ENCODE data around the gene FAM217B. TPM values are rescaled to one million over a fixed set of nuclear protein-coding genes. Genes with fewer than 3 reads are reported as not detected.

FAM217B gene
- total RNA-seq, 1 experiment from 2014 or later, result 8.1 TPM

DNA sequence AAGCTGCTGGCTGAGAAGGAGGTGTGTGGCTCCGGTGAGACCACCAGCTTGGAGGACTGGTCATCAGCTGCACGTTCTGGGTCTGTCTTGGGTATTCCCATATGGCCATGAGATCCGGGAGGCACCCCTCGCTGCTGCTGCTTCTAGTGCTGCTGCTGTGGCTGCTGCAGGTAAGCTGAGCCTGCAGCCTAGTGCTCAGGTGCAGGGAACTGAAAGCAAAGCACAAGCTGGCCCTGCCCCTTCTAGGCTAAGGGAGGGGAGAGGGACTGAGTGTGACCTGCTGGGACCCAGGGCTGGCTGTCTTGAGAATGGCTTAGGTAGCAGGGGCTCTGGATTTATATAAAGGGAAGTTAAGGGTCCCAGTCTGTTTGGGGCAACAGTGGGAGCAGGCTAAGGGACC, 18.4 kb downstream of the FAM217B start:
- Histone ChIP-seq H3K79me2 (ENCODE audit: insufficient read depth, low read length) (no peaks in the 10 kb centered on the region), H3K9ac (ENCODE audit: low read length) (no peak overlapping the region), H4K20me1 (ENCODE audit: insufficient read depth) (no peaks in the 10 kb centered on the region), H3K27ac (ENCODE audit: low read depth, low read length) (no peak overlapping the region), H3K36me3 (ENCODE audit: control insufficient read depth in 1 of 2, insufficient read depth in 2 of 2, low read length in 2 of 2) (no peaks in the 10 kb centered on the region), H3K4me1 (ENCODE audit: control insufficient read depth in 1 of 2, insufficient read depth in 2 of 2, low read length in 2 of 2) (no peaks in the 10 kb centered on the region), H3K27me3 (ENCODE audit: insufficient read depth, low read length) (peaks cover 27% of the 10 kb centered on the region), H3K4me2 (ENCODE audit: low read length) (no peak overlapping the region), H2AFZ (ENCODE audit: low read depth, low read length, poor library complexity, severe bottlenecking) (no peak overlapping the region), H3K9me2 (ENCODE audit: insufficient read depth) (no peaks in the 10 kb centered on the region), H3K4me3 (replicated peaks in 1 of 2; ENCODE audit: low read depth in 1 of 2, low read length in 2 of 2) (no peak overlapping the region), H3K9me3 (ENCODE audit: control insufficient read depth in 1 of 2, insufficient read depth in 1 of 2, low read depth in 1 of 2, low read length in 2 of 2) (no peaks in the 10 kb centered on the region)
- BruUV-seq (replicated peaks), result no TSS peak
- ATAC-seq (no peak), DNase-seq (ENCODE audit: low read depth, low spot score) (no peak)
- TF ChIP-seq ZFX (IDR thresholded peaks at IDR 0.05), result no peak
- no peak for TF ChIP-seq CBX3 (IDR thresholded peaks at IDR 0.05; ENCODE audit: low read depth)
- TF ChIP-seq JUND (IDR thresholded peaks at IDR 0.05), result no peak
- TF ChIP-seq, protein P1, sequence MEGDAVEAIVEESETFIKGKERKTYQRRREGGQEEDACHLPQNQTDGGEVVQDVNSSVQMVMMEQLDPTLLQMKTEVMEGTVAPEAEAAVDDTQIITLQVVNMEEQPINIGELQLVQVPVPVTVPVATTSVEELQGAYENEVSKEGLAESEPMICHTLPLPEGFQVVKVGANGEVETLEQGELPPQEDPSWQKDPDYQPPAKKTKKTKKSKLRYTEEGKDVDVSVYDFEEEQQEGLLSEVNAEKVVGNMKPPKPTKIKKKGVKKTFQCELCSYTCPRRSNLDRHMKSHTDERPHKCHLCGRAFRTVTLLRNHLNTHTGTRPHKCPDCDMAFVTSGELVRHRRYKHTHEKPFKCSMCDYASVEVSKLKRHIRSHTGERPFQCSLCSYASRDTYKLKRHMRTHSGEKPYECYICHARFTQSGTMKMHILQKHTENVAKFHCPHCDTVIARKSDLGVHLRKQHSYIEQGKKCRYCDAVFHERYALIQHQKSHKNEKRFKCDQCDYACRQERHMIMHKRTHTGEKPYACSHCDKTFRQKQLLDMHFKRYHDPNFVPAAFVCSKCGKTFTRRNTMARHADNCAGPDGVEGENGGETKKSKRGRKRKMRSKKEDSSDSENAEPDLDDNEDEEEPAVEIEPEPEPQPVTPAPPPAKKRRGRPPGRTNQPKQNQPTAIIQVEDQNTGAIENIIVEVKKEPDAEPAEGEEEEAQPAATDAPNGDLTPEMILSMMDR (IDR thresholded peaks at IDR 0.05 in 2 of 3, conservative IDR thresholded peaks at IDR 0.05 in 1 of 3; ENCODE audit: borderline replicate concordance in 1 of 3, insufficient read depth in 1 of 3, low read depth in 2 of 3, low read length in 2 of 3), result no peak
- TF ChIP-seq YY1 (IDR thresholded peaks at IDR 0.05; ENCODE audit: extremely low read depth, insufficient replicate concordance, low read depth, low read length), result no peak
- TF ChIP-seq EGR1 (IDR thresholded peaks at IDR 0.05; ENCODE audit: low read depth), result no peak
- no peak for TF ChIP-seq EZH2 (IDR thresholded peaks at IDR 0.05)
- TF ChIP-seq RAD21 (IDR thresholded peaks at IDR 0.05; ENCODE audit: low read depth), result no peak
- no peak for TF ChIP-seq FOSL1 (IDR thresholded peaks at IDR 0.05; ENCODE audit: low read depth)
- TF ChIP-seq SRF (IDR thresholded peaks at IDR 0.05; ENCODE audit: low read depth), result no peak
- intact Hi-C loops (cut with micrococcal nuclease), result no loop called here
- ChIA-PET POLR2A (no interaction called here), CTCF (interaction anchor here (1.8 kb wide), 1 partner anchor 18 kb away, joined by 4 read pairs; the partner anchor contains the start of genes FAM217B and PPP1R3D), RAD21 (ENCODE audit: low non-redundant PET in 1 of 2, low total read pairs in 2 of 2, uncharacterized antibody in 2 of 2, unreplicated experiment in 2 of 2) (no interaction called here)

DNA sequence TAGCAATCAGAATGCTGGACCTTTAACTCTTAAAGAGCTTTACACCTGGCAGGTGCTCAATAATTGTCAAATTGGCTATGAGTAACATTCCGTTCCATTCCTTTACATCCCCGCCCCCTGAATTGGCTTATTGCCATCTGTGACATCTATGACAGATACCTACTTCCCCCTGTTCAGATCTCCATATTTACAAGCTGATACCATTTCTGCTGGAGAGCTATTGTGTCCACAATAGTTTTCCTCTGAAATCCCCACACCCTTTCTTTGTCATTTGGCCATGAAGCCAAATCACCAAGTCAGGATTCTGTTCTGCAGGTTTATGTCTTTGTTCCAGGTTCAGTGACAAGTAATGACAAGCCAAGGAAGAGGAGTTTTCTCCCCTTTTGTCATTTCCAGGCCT, 21.2 kb downstream of the FAM217B start:
- intact Hi-C loops (cut with micrococcal nuclease), result no loop called here
- Histone ChIP-seq H3K9me3 (ENCODE audit: control insufficient read depth in 1 of 2, insufficient read depth in 1 of 2, low read depth in 1 of 2, low read length in 2 of 2) (no peaks in the 10 kb centered on the region), H3K79me2 (ENCODE audit: insufficient read depth, low read length) (no peaks in the 10 kb centered on the region), H4K20me1 (ENCODE audit: insufficient read depth) (no peaks in the 10 kb centered on the region), H3K9me2 (ENCODE audit: insufficient read depth) (no peaks in the 10 kb centered on the region), H2AFZ (ENCODE audit: low read depth, low read length, poor library complexity, severe bottlenecking) (no peak overlapping the region), H3K4me1 (ENCODE audit: control insufficient read depth in 1 of 2, insufficient read depth in 2 of 2, low read length in 2 of 2) (no peaks in the 10 kb centered on the region), H3K36me3 (ENCODE audit: control insufficient read depth in 1 of 2, insufficient read depth in 2 of 2, low read length in 2 of 2) (no peaks in the 10 kb centered on the region), H3K27ac (ENCODE audit: low read depth, low read length) (no peak overlapping the region), H3K4me2 (ENCODE audit: low read length) (no peak overlapping the region), H3K27me3 (ENCODE audit: insufficient read depth, low read length) (peaks cover 28% of the 10 kb centered on the region), H3K9ac (ENCODE audit: low read length) (no peak overlapping the region), H3K4me3 (replicated peaks in 1 of 2; ENCODE audit: low read depth in 1 of 2, low read length in 2 of 2) (no peak overlapping the region)
- ChIA-PET POLR2A (no interaction called here), RAD21 (ENCODE audit: low non-redundant PET in 1 of 2, low total read pairs in 2 of 2, uncharacterized antibody in 2 of 2, unreplicated experiment in 2 of 2) (no interaction called here), CTCF (no interaction called here)
- no peak for ATAC-seq
- TF ChIP-seq EZH2 (IDR thresholded peaks at IDR 0.05) (no peak), FOSL1 (IDR thresholded peaks at IDR 0.05; ENCODE audit: low read depth) (no peak), EZH2phosphoT487 (IDR thresholded peaks at IDR 0.05; ENCODE audit: borderline replicate concordance) (no peak), TCF7L2 (IDR thresholded peaks at IDR 0.05; ENCODE audit: borderline replicate concordance, extremely low read depth, insufficient read depth, insufficient read length) (no peak), ELF1 (IDR thresholded peaks at IDR 0.05; ENCODE audit: borderline replicate concordance, low read depth) (no peak), CBX3 (IDR thresholded peaks at IDR 0.05; ENCODE audit: low read depth) (no peak), EGR1 (IDR thresholded peaks at IDR 0.05; ENCODE audit: low read depth) (no peak)
- TF ChIP-seq, protein P2, sequence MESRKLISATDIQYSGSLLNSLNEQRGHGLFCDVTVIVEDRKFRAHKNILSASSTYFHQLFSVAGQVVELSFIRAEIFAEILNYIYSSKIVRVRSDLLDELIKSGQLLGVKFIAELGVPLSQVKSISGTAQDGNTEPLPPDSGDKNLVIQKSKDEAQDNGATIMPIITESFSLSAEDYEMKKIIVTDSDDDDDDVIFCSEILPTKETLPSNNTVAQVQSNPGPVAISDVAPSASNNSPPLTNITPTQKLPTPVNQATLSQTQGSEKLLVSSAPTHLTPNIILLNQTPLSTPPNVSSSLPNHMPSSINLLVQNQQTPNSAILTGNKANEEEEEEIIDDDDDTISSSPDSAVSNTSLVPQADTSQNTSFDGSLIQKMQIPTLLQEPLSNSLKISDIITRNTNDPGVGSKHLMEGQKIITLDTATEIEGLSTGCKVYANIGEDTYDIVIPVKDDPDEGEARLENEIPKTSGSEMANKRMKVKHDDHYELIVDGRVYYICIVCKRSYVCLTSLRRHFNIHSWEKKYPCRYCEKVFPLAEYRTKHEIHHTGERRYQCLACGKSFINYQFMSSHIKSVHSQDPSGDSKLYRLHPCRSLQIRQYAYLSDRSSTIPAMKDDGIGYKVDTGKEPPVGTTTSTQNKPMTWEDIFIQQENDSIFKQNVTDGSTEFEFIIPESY (IDR thresholded peaks at IDR 0.05; ENCODE audit: extremely low read depth, insufficient replicate concordance, low read length), result no peak
- BruUV-seq (replicated peaks), result no TSS peak
- no peak for DNase-seq (ENCODE audit: low read depth, low spot score)

Measured in HCT116 (cell line).